Activated T-helper 17 cell treated with anti-CD3 and anti-CD28 coated beads, Interleukin-2, amount 50 U/mL, for 72 hours (primary cell): Measurements from ENCODE around the gene ZFP62. TPM values are rescaled to one million over a fixed set of nuclear protein-coding genes. Genes with fewer than 3 reads are reported as not detected.

Source experiments
- ATAC-seq: fragments of 150-1000 bp; cut with Tn5 transposase; replicated peaks from 2 replicates; pipeline ENCODE4 v1.10.0; 2021; ENCODE audit warnings: mild to moderate bottlenecking, moderate library complexity
- H3K27ac Mint-ChIP-seq: one replicate; pipeline ENCODE4 v1.8.0; 2022; ENCODE audit warnings: mixed read lengths
- H3K27me3 Mint-ChIP-seq: one replicate; pipeline ENCODE4 v1.8.0; 2022; ENCODE audit warnings: mixed read lengths
- H3K36me3 Mint-ChIP-seq: one replicate; pipeline ENCODE4 v1.8.0; 2022; ENCODE audit warnings: low read depth, mild to moderate bottlenecking, mixed read lengths
- H3K4me1 Mint-ChIP-seq: one replicate; pipeline ENCODE4 v1.8.0; 2022; ENCODE audit warnings: mixed read lengths
- H3K4me3 Mint-ChIP-seq: one replicate; pipeline ENCODE4 v1.8.0; 2022; ENCODE audit warnings: mild to moderate bottlenecking, mixed read lengths
- H3K9me3 Mint-ChIP-seq: one replicate; pipeline ENCODE4 v1.8.0; 2022; ENCODE audit warnings: mixed read lengths
- total RNA-seq, 2 donors: library from RNA; stranded (reverse); gene quantifications; one replicate each; pipeline ENCODE4 v1.2.3, GENCODE V29; 2022

ZFP62 gene
- total RNA-seq, 2 donors from 2014 or later: 16.6 to 20.8 TPM

DNA sequence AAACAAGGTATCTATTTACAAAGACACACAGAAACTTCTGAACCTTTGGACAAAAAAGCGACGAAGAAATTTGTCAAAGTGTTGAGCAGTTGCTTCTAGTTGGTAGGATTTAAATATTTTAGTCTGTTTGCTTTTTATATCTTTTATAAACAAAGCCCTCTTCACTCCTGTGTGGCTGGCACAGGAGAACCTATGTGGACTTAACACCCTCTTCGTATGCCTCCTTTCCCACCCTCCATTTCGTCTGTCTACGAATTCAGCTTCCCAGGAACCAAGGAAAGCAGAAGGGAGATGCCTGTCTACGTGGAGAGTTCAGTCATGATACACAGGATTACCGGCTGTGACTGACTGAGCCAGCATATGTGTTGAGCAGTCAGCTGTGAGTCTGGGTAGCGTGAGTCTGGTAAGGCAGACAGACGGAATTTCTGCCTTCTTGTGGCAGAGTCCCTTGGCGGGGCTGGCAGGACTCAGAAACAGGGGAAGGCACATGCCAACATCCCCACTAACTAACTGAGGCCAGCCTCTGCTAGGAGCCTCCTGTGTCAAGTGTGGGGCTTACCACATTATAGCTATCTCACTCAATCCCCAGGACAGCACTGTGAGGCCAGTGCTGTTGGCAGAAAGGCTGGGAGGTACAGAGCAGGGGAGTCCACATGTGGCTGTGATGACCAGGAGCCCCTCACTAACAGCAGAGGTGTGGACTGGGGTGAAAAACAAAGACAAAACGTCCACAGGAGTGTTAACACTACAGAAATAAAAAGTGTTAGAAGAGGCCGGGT lies 13.9 kb upstream of the ZFP62 start:
- no peaks in the 10 kb centered on the region for H3K27me3 Mint-ChIP-seq
- no peak overlapping the region for H3K4me3 Mint-ChIP-seq
- no peak for ATAC-seq
- H3K9me3 Mint-ChIP-seq: no peaks in the 10 kb centered on the region
- H3K36me3 Mint-ChIP-seq: no peaks in the 10 kb centered on the region
- H3K4me1 Mint-ChIP-seq: peaks cover 9% of the 10 kb centered on the region
- no peak overlapping the region for H3K27ac Mint-ChIP-seq

DNA sequence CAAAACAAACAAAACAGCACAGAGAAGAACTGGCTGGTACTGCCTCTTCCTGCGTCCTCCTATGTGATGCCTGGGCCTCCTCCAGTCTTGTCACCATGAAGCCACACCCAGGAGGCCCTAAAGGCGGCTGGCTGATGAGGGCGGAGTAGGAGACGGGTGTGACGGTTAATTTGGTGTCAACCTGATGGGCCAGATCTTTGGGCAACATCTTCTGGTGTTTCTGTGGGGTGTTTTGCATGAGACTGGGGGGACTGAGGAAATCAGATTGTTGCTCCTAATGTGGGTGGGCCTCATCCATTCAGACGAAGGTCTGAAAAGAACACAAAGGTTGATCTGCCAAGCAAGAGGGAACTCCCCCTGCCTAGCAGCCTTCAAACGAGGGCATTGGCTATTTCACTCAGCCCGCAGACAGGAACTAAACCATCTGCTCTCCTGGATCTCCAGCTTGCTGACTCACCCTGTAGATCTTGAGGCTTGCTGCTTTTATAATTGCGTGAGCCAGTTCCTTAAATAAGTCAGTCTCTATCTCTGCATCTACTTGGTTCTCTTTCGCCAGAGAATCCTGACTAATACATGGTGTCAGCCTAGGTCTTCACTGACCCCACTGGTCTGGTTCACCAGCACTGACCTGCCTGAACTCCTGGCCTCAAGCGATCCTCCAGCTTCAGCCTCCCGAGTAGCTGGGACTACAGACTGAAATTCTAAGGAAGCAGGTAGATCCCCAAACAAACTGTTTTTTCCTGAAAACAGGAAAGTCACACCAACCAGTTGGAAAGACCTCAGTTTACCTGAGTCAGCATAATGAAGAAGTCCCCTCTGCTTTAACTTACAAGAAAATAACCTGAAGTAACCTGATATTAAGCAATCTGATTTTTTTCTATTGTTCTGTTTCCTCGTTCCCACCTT lies 12.8 kb upstream of the ZFP62 start:
- Mint-ChIP-seq H3K4me3 (peak overlapping the region; percentile 55), H3K27me3 (no peaks in the 10 kb centered on the region), H3K36me3 (no peaks in the 10 kb centered on the region), H3K4me1 (peaks cover 9% of the 10 kb centered on the region), H3K9me3 (no peaks in the 10 kb centered on the region), H3K27ac (peak overlapping the region; percentile 66)
- peak; percentile 86 for ATAC-seq

DNA sequence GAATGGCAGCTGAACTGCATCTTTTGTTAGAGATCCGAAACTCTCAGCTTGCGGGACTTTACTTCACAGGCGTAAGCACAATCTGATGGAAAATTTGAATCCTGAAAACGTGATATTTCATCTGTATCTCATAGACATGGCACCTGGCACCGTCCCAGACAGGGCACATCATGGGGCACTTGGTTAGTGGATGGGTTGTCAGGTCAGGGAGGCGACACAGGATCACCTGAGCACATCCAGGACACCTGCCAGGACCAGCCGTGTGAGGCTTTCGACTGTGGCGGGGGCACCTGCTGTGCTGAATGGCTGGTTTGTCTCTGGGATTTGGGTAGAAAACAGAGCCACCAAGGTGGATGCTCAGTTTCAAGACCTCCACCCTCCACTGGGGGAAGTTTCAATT lies 11.3 kb upstream of the ZFP62 start:
- no peak for ATAC-seq
- Mint-ChIP-seq H3K4me3 (no peak overlapping the region), H3K27ac (peak overlapping the region; percentile 66), H3K36me3 (no peaks in the 10 kb centered on the region), H3K9me3 (no peaks in the 10 kb centered on the region), H3K4me1 (peaks cover 9% of the 10 kb centered on the region), H3K27me3 (peaks cover 3% of the 10 kb centered on the region)

DNA sequence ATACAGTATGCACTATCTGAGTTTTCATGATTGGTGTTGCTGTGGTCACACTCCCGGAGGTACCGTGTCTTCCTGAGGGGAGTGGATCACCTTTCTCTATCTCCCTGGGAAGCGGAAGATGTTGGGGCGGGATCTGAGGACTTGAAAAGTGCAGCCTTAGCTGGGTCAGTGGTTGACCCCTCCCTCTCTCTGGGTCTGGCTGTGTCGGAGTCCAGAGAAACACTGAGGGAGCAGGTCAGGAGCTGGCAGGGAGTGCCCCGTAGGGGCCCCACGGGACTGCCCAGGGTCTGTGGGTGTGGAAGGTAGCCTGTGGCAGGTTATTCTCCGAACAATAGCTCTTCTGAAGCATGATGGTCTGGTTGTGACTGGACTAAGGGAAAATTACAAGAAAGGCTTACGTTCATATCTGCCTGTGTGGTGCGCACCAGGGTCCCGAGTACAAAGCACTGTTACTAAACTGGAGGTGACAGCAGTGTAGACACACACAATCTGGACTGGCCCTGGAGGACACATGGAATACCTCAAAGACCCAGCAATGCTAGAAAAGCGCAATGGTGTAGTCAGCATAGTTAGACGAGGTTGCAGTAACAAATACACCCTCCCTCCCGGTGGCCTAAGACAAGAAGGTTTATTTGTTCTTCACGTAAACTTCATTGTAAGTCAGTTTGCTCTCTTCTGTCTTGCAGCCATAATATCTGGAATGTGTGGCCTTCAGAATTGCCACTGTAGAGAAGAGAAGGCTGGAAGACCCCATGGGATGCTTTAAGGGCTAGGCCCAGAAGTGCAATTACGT lies 9.4 kb upstream of the ZFP62 start:
- ATAC-seq: no peak
- peaks cover 8% of the 10 kb centered on the region for H3K27me3 Mint-ChIP-seq
- H3K9me3 Mint-ChIP-seq: no peaks in the 10 kb centered on the region
- no peak overlapping the region for H3K27ac Mint-ChIP-seq
- no peaks in the 10 kb centered on the region for H3K36me3 Mint-ChIP-seq
- peaks cover 9% of the 10 kb centered on the region for H3K4me1 Mint-ChIP-seq
- no peak overlapping the region for H3K4me3 Mint-ChIP-seq

DNA sequence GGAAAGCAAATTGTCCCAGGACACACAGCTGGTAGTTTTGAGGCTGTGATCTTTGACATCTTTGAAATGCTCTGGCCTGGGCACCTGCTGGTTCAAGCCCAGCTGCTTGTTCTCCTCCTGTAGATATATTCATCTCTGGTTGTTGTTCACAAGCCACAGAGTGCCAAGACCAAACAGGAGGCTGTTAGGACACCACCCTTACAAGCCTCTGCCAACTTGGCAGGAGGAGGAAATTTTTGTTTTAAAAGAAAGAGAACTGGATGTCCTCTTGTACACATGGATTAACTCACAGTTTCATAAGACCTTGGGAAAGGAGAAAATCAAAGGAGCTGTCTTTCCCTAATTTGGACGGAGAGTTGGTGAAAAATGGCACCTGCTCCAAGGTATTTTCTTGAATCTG lies 8.5 kb upstream of the ZFP62 start:
- H3K27me3 Mint-ChIP-seq: peaks cover 8% of the 10 kb centered on the region
- H3K27ac Mint-ChIP-seq: no peak overlapping the region
- no peaks in the 10 kb centered on the region for H3K36me3 Mint-ChIP-seq
- H3K9me3 Mint-ChIP-seq: no peaks in the 10 kb centered on the region
- H3K4me3 Mint-ChIP-seq: no peak overlapping the region
- peaks cover 9% of the 10 kb centered on the region for H3K4me1 Mint-ChIP-seq
- no peak for ATAC-seq

DNA sequence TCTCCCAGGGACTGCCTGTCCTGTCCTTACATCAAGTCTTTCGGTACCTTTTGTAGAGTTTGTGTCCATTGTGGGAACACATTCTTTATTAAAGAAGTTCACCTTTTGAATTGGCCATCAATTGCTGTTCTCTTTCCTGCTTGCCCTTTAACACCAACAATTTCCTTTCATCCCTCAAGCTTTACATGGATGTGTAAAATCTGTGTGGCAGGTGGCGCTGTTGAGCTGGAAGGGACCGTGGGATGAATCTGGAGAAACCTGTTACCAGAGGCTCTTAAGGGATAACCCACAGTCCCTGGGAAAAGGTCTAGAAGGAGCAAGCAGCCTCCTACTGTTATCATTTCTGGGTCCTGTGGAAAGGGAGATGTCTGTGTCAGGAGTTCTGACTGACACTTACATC lies 7.9 kb upstream of the ZFP62 start:
- Mint-ChIP-seq H3K27me3 (peaks cover 8% of the 10 kb centered on the region), H3K36me3 (no peaks in the 10 kb centered on the region), H3K9me3 (no peaks in the 10 kb centered on the region), H3K4me1 (peaks cover 5% of the 10 kb centered on the region), H3K4me3 (no peak overlapping the region), H3K27ac (no peak overlapping the region)
- peak; percentile 61 for ATAC-seq

DNA sequence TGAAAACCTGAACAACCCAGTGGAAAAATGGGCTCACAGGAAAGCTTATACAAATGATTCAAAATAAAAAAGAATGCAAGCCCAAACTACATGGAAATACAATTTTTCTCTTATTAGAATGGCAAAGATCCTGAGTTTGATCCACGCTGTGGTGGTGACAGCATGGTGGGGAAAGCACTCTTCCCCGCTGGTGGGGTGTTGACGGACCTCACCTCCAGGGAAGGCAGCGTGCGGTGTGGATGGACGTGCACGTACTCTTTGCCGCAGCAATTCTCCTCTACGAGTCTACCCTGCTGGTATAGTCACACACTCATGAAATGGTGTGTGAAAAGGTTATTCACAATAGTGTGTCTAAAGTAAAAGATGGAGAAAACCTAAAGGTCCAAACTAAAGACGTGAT lies 5.9 kb upstream of the ZFP62 start:
- ATAC-seq: no peak
- peaks cover 8% of the 10 kb centered on the region for H3K27me3 Mint-ChIP-seq
- no peaks in the 10 kb centered on the region for H3K9me3 Mint-ChIP-seq
- no peak overlapping the region for H3K4me3 Mint-ChIP-seq
- H3K36me3 Mint-ChIP-seq: no peaks in the 10 kb centered on the region
- no peak overlapping the region for H3K27ac Mint-ChIP-seq
- no peaks in the 10 kb centered on the region for H3K4me1 Mint-ChIP-seq

DNA sequence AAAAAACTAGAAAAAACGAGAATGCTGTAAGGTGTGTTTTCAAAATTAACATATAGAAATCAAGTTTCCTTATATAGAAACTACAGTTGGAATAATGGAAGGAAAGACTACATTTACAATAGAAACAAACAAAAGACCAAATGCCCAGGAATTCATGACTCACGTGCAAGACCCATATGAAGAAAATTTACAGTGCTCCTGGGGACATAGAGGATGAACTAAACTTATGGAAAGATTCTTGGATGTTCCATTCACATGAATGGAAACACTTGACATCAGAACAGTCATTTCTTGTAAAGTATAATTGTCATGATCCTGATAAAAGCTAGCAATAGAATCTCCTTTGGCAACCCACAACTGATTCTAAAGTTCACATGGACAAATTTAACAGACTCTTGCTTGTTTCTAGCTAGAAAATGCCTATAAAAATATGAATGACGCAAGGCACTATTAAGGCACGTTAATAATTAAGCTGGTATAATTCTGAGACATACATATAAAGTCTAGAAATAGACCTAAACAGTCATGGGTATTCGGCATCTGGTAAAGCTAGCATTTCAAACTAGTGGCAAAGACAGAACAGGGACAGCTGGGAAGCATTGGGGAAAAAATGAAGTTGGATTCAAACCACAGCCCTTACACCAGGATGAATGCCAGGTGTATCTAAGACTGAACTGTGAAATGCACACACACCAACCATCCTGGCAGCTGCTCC lies 5.1 kb upstream of the ZFP62 start:
- H3K4me1 Mint-ChIP-seq: no peaks in the 10 kb centered on the region
- no peak overlapping the region for H3K27ac Mint-ChIP-seq
- no peak for ATAC-seq
- H3K27me3 Mint-ChIP-seq: peaks cover 8% of the 10 kb centered on the region
- H3K4me3 Mint-ChIP-seq: no peak overlapping the region
- H3K9me3 Mint-ChIP-seq: no peaks in the 10 kb centered on the region
- H3K36me3 Mint-ChIP-seq: no peaks in the 10 kb centered on the region

DNA sequence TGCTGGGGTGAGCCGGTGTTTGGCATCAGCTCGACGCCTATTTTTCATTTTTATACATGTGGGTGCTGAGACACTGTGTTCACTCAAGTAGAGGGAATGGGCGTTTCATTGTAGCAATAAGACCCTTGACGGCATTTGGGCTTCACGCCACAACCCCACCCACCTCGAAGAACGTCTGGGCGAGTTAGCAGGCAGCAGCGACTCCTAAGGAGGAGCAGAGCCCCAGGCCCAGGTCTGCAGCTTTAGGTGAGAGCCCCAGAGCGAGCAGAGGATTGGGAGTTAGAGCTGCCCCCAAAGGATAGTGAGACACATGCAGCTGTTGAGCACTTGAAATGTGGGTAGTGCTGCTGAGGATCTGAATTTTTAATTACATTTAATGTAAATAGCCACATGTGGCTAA lies 1.6 kb upstream of the ZFP62 start:
- Mint-ChIP-seq H3K27ac (no peak overlapping the region), H3K9me3 (no peaks in the 10 kb centered on the region), H3K27me3 (peaks cover 5% of the 10 kb centered on the region), H3K4me1 (peaks cover 20% of the 10 kb centered on the region), H3K36me3 (peaks cover 13% of the 10 kb centered on the region), H3K4me3 (no peak overlapping the region)
- no peak for ATAC-seq

DNA sequence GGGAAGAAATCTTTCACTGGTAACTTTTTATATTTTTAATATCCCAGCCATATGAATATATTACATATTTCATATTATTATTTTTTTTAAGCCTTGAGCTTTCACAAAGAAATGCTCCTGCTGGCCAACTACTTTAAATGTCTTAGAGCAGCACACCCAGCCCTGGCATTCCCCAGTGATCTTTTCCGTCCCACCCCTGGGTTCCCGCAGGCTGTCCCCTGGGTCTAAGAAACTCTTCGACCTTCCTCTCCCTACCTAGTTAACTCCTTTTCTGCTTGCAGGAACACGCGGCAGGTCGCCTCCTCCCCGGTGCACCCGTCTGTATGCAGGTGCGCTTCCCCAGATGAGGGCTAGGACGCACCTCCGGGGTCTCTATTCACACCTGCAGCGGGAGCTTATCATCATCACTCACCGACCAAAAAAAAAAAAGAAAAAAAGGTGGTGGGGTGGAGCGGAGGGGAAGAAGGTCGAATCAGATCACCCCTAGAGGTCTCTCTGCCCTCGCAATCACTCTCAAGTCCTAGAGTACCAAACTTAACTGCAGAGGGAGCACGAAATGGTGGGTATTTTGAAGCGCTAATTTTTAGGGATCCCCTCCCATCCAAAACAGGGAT lies 696 bp downstream of the ZFP62 start:
- H3K36me3 Mint-ChIP-seq: peaks cover 31% of the 10 kb centered on the region
- no peaks in the 10 kb centered on the region for H3K9me3 Mint-ChIP-seq
- H3K4me3 Mint-ChIP-seq: peak overlapping the region; percentile 91
- peak overlapping the region; percentile 89 for H3K27ac Mint-ChIP-seq
- no peaks in the 10 kb centered on the region for H3K27me3 Mint-ChIP-seq
- H3K4me1 Mint-ChIP-seq: peaks cover 26% of the 10 kb centered on the region
- peak; percentile 77 for ATAC-seq

DNA sequence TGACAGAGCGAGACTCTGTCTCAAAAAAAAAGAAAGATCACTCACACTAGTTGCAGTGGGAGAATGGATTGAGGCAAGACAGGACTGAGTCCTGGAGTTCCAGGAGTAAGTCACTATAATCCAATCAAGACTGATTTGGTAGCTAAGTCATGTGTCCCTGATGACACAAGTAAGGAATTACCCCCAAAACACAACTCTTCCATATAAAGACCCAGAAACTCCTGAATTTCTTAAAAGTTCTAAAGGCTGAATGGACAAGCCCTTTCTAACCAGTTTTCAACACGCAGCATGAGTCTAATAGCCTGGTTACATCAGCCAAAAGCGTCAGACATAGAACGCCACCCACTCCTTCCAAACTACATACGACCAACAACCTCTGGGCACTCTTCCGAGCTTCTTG lies 2.5 kb downstream of the ZFP62 start:
- no peaks in the 10 kb centered on the region for H3K27me3 Mint-ChIP-seq
- ATAC-seq: no peak
- peaks cover 42% of the 10 kb centered on the region for H3K36me3 Mint-ChIP-seq
- H3K4me1 Mint-ChIP-seq: peaks cover 26% of the 10 kb centered on the region
- H3K4me3 Mint-ChIP-seq: peak overlapping the region; percentile 91
- no peaks in the 10 kb centered on the region for H3K9me3 Mint-ChIP-seq
- no peak overlapping the region for H3K27ac Mint-ChIP-seq

DNA sequence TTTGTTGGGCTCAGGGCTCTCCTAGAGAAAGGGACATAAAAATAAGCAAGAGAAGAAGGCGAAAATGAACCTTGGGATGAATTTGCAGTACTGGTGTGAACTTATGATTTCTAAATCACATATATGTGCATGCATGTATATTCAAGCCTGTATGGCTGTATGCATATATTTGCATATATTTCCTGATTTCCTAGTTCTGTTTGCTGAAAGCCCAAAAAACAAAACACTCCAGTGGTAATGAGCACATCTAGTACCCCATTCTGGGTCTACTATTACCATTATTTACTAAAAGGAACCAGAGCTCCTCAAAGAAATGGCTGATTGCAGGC lies 7.3 kb downstream of the ZFP62 start:
- peaks cover 78% of the 10 kb centered on the region for H3K36me3 Mint-ChIP-seq
- peaks cover 8% of the 10 kb centered on the region for H3K9me3 Mint-ChIP-seq
- no peaks in the 10 kb centered on the region for H3K27me3 Mint-ChIP-seq
- H3K27ac Mint-ChIP-seq: no peak overlapping the region
- H3K4me3 Mint-ChIP-seq: no peak overlapping the region
- no peak for ATAC-seq
- H3K4me1 Mint-ChIP-seq: peaks cover 11% of the 10 kb centered on the region

DNA sequence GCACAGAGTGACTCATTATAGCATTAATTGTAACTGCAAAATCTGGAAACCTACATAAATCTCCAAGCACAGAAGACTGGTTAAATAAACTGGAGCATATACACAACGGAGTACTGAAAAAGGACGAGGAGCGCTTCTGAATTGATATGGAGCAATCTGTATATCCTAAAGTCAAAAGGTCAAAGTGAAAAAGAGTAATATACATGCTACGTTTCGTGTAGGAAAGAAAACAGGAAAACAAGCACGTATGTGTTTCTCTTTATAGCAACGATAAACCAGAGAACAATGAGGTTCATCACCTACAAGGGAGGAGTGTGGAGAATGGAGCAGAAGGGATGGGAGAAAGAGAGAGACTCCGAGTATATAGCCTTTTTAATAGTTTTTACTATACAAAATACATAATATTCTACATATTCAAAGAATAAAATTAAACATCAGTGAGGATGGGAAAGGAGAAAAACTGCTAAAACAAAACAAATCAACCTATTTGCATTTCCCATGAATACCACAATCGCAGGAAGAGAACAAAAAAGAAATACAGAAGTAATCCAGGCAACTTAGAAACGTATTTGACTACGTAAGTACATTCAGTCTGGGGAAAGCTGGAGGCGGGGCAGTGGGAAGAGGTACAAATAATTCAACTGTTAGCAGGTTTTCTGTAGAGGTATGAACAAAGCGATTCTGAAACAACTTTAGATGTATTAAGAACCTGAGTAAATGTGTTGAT lies 7.8 kb downstream of the ZFP62 start:
- Mint-ChIP-seq H3K4me3 (no peak overlapping the region), H3K4me1 (peaks cover 6% of the 10 kb centered on the region), H3K9me3 (peaks cover 8% of the 10 kb centered on the region), H3K36me3 (peaks cover 78% of the 10 kb centered on the region), H3K27ac (no peak overlapping the region), H3K27me3 (no peaks in the 10 kb centered on the region)
- ATAC-seq: no peak
